Activated CD8-positive, alpha-beta T cell treated with anti-CD3 and anti-CD28 coated beads for 36 hours (primary cell): ENCODE results near the gene PPM1D. TPM values are rescaled to one million over a fixed set of nuclear protein-coding genes. Genes with fewer than 3 reads are reported as not detected.
"Not testable (repeated sequence)": the region's sequence is repeated elsewhere in the genome, so short reads cannot be mapped to it uniquely, and the experiment has no call there.

Experiments used
- ATAC-seq: fragments of 200-7000 bp; cut with Tn5 transposase; one replicate; pipeline ENCODE4 v1.10.0; 2021; ENCODE audit warnings: mild to moderate bottlenecking, moderate library complexity
- CTCF ChIA-PET: fragments of 350-600 bp; sonication (Branson Sonifier 250); formaldehyde crosslinking; loops from one replicate; lab custom pipeline; 2021; ENCODE audit warnings: antibody characterized with exemption; lab: Charles Lee
- POLR2A ChIA-PET: fragments of 350-600 bp; sonication (Branson Sonifier 250); formaldehyde crosslinking; loops from one replicate; lab custom pipeline; 2021; ENCODE audit warnings: antibody characterized with exemption; lab: Charles Lee
- DNase-seq: peaks from one replicate; pipeline ENCODE4 v3.0.0-alpha.2; 2020
- H3K27ac Mint-ChIP-seq: one replicate; pipeline ENCODE4 v1.8.0; 2021; ENCODE audit warnings: mild to moderate bottlenecking, mixed read lengths
- H3K27me3 Mint-ChIP-seq: one replicate; pipeline ENCODE4 v1.8.0; 2021; ENCODE audit warnings: mixed read lengths
- H3K36me3 Mint-ChIP-seq: one replicate; pipeline ENCODE4 v1.8.0; 2021; ENCODE audit warnings: low read depth, mixed read lengths
- H3K4me1 Mint-ChIP-seq: one replicate; pipeline ENCODE4 v1.8.0; 2021; ENCODE audit warnings: low read depth, mixed read lengths
- H3K4me3 Mint-ChIP-seq: one replicate; pipeline ENCODE4 v1.8.0; 2021; ENCODE audit warnings: mild to moderate bottlenecking, moderate library complexity, mixed read lengths
- H3K9me3 Mint-ChIP-seq: one replicate; pipeline ENCODE4 v1.8.0; 2021; ENCODE audit warnings: mixed read lengths
- intact Hi-C: fragments of 100-400 bp; cut with micrococcal nuclease; formaldehyde crosslinking; loops from one replicate; pipeline ENCODE4 v1.10.0; 2022
- total RNA-seq, 2 experiments: library from RNA; stranded (reverse); gene quantifications; one replicate each; pipeline ENCODE4 v1.2.3, GENCODE V29; 2021
- TF ChIP-seq, protein P1 (sequence below): fragments of 200-600 bp; IDR thresholded peaks from one replicate; pipeline ENCODE4 v1.8.0; 2022; ENCODE audit warnings: antibody characterized with exemption, mild to moderate bottlenecking

PPM1D gene
- total RNA-seq, 2 experiments from 2014 or later, result 11.6 to 12.3 TPM

DNA sequence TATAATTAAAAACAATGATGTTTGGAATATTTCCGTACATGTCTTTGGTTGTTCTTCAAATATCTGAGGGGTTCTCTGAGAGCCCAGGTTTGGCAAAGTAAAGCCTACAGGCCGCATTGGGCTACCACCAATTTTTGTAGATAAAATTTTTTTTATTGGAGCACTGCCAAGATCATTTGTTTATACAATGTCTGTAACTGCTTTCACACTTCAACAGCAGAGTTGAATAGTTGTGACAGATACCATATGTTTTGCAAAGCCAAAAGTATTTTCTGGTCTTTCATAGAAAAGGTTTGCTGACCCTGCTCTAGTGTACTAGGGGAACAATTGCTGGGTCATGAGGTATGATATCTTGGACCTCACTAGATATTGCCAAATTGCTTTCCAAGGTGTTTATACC lies 10.5 kb downstream of the PPM1D start:
- H3K9me3 Mint-ChIP-seq, result no peaks in the 10 kb centered on the region
- ChIA-PET CTCF (no interaction called here), POLR2A (no interaction called here)
- H3K4me1 Mint-ChIP-seq, result peaks cover 20% of the 10 kb centered on the region
- no peak for ATAC-seq
- H3K36me3 Mint-ChIP-seq, result peaks cover 10% of the 10 kb centered on the region
- H3K27ac Mint-ChIP-seq, result no peak overlapping the region
- TF ChIP-seq, protein P1, sequence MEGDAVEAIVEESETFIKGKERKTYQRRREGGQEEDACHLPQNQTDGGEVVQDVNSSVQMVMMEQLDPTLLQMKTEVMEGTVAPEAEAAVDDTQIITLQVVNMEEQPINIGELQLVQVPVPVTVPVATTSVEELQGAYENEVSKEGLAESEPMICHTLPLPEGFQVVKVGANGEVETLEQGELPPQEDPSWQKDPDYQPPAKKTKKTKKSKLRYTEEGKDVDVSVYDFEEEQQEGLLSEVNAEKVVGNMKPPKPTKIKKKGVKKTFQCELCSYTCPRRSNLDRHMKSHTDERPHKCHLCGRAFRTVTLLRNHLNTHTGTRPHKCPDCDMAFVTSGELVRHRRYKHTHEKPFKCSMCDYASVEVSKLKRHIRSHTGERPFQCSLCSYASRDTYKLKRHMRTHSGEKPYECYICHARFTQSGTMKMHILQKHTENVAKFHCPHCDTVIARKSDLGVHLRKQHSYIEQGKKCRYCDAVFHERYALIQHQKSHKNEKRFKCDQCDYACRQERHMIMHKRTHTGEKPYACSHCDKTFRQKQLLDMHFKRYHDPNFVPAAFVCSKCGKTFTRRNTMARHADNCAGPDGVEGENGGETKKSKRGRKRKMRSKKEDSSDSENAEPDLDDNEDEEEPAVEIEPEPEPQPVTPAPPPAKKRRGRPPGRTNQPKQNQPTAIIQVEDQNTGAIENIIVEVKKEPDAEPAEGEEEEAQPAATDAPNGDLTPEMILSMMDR, result no peak
- no peak for DNase-seq
- intact Hi-C loops, result no loop called here
- no peak overlapping the region for H3K4me3 Mint-ChIP-seq
- H3K27me3 Mint-ChIP-seq, result no peaks in the 10 kb centered on the region

DNA sequence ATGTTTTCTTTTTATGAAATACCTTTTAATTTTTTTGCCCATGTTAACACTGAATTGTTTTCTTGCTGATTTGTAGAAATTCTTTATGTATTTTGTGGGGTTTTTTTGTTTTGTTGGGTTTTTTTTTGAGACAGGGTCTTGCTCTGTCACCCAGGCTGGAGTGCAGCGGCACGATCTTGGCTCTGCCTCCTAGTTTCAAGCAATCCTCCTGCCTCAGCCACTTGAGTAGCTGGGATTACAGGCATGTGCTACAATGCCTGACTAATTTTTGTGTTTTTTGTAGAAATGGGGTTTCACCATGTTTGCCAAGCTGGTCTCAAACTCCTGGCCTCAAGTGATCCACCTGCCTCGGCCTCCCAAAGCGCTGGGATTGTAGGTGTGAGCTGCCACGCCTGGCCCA lies 11.3 kb downstream of the PPM1D start:
- H3K9me3 Mint-ChIP-seq, ATAC-seq, intact Hi-C loops, H3K27me3 Mint-ChIP-seq, POLR2A ChIA-PET, CTCF ChIA-PET, H3K36me3 Mint-ChIP-seq, H3K27ac Mint-ChIP-seq, H3K4me3 Mint-ChIP-seq, DNase-seq: not testable (repeated sequence)
- H3K4me1 Mint-ChIP-seq, result peaks cover 15% of the 10 kb centered on the region

- H3K4me3 Mint-ChIP-seq, result no peak overlapping the region
- no peak overlapping the region for H3K27ac Mint-ChIP-seq
- TF ChIP-seq, protein P1, result no peak
- ATAC-seq (no peak), DNase-seq (no peak)
- no peaks in the 10 kb centered on the region for H3K9me3 Mint-ChIP-seq
- peaks cover 8% of the 10 kb centered on the region for H3K36me3 Mint-ChIP-seq
- intact Hi-C loops, result no loop called here
- H3K27me3 Mint-ChIP-seq, result no peaks in the 10 kb centered on the region
- ChIA-PET CTCF (interaction anchor here (1.3 kb wide), 2 partner anchors 12 to 25 kb away, joined by 4 to 5 read pairs; no protein-coding TSS in a partner anchor), POLR2A (no interaction called here)
- peaks cover 15% of the 10 kb centered on the region for H3K4me1 Mint-ChIP-seq
These were observed 13.3 kb downstream of the PPM1D start for GRCh38 chr17:60613325-60613724.

- DNase-seq, H3K27ac Mint-ChIP-seq, H3K36me3 Mint-ChIP-seq, intact Hi-C loops, H3K9me3 Mint-ChIP-seq, ATAC-seq, H3K27me3 Mint-ChIP-seq, POLR2A ChIA-PET, H3K4me3 Mint-ChIP-seq: not testable (repeated sequence)
- peaks cover 19% of the 10 kb centered on the region for H3K4me1 Mint-ChIP-seq
- CTCF ChIA-PET, result interaction anchor here (1.3 to 2.3 kb wide), 2 partner anchors 12 to 24 kb away, joined by 4 to 10 read pairs; no protein-coding TSS in a partner anchor
These were observed 13.8 kb downstream of the PPM1D start for GRCh38 chr17:60613796-60614195.

DNA sequence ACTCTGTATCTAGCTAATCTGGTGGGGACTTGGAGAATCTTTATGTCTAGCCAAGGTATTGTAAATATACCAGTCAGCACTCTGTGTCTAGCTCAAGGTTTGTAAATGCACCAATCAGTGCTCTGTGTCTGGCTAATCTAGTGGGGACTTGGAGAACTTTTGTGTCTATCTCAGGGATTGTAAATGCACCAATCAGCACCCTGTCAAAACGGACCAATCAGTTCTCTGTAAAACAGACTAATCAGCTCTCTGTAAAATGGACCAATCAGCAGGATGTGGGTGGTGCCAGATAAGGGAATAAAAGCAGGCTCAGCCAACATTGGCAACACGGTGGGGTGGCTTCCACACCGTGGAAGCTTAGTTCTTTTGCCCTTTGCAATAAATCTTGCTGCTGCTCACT lies 14.3 kb downstream of the PPM1D start:
- peak; percentile 12 for DNase-seq
- H3K9me3 Mint-ChIP-seq, H3K27me3 Mint-ChIP-seq, ATAC-seq, POLR2A ChIA-PET, H3K27ac Mint-ChIP-seq, H3K4me3 Mint-ChIP-seq, intact Hi-C loops, H3K36me3 Mint-ChIP-seq: not testable (repeated sequence)
- CTCF ChIA-PET, result interaction anchor here (1.3 to 2.3 kb wide), 2 partner anchors 13 to 24 kb away, joined by 4 to 10 read pairs; no protein-coding TSS in a partner anchor
- H3K4me1 Mint-ChIP-seq, result peaks cover 23% of the 10 kb centered on the region

- Mint-ChIP-seq H3K9me3 (no peaks in the 10 kb centered on the region), H3K4me1 (peaks cover 24% of the 10 kb centered on the region), H3K36me3 (peaks cover 8% of the 10 kb centered on the region), H3K4me3 (no peak overlapping the region), H3K27me3 (no peaks in the 10 kb centered on the region), H3K27ac (no peak overlapping the region)
- intact Hi-C loops, result no loop called here
- ATAC-seq, result no peak
- POLR2A ChIA-PET, result no interaction called here
- TF ChIP-seq, protein P1, result no peak
- CTCF ChIA-PET, result interaction anchor here (0.8 to 2.3 kb wide), 3 partner anchors 14 to 23 kb away, joined by 3 to 10 read pairs (median 5); no protein-coding TSS in a partner anchor
- DNase-seq, result no peak
These were observed 15.1 kb downstream of the PPM1D start for GRCh38 chr17:60615108-60615507.
